NCI-H2227 (cell line): ENCODE data around the gene KLF5.
A peak's percentile ranks its signal among the peaks of the same experiment; 100 is the strongest.

ENCODE experiments used
- DNase-seq: peaks from one replicate; lab custom pipeline; 2025; ENCODE audit not compliant: unreplicated experiment; lab: John Stamatoyannopoulos, UW

The KLF5 gene

GRCh38 chr13:73059460-73060250 lies 850 bp downstream of the KLF5 start:
- DNase-seq = peak; percentile 38

GRCh38 chr13:73060251-73061160 lies 1.7 kb downstream of the KLF5 start:
- peak; percentile 2 for DNase-seq

- no peak for DNase-seq
Measured at GRCh38 chr13:73061473-73061872, 2.7 kb downstream of the KLF5 start.

- no peak for DNase-seq
Measured at GRCh38 chr13:73061876-73062275, 3.1 kb downstream of the KLF5 start.

- DNase-seq = no peak
Measured at GRCh38 chr13:73062468-73062867, 3.7 kb downstream of the KLF5 start.

GRCh38 chr13:73063166-73063565 lies 4.4 kb downstream of the KLF5 start:
- no peak for DNase-seq

GRCh38 chr13:73065036-73065435 lies 6.2 kb downstream of the KLF5 start:
- DNase-seq = no peak

- DNase-seq = no peak
Measured at GRCh38 chr13:73065665-73066340, 7.0 kb downstream of the KLF5 start.

- no peak for DNase-seq
Measured at GRCh38 chr13:73069206-73069805, 10.5 kb downstream of the KLF5 start.

GRCh38 chr13:73070451-73071098 lies 11.8 kb downstream of the KLF5 start:
- no peak for DNase-seq

GRCh38 chr13:73072239-73072900 lies 13.6 kb downstream of the KLF5 start:
- DNase-seq = no peak

- DNase-seq = no peak
Measured at GRCh38 chr13:73073050-73073449, 14.2 kb downstream of the KLF5 start.

GRCh38 chr13:73074014-73074413 lies 15.2 kb downstream of the KLF5 start:
- no peak for DNase-seq

GRCh38 chr13:73074926-73075325 lies 16.1 kb downstream of the KLF5 start:
- DNase-seq = no peak

GRCh38 chr13:73075546-73075945 lies 16.7 kb downstream of the KLF5 start:
- DNase-seq = no peak

GRCh38 chr13:73075954-73076353 lies 17.1 kb downstream of the KLF5 start:
- DNase-seq = no peak

- DNase-seq = no peak
Measured at GRCh38 chr13:73077865-73078264, 19.1 kb downstream of the KLF5 start.

- no peak for DNase-seq
Measured at GRCh38 chr13:73079359-73079758, 20.6 kb downstream of the KLF5 start.

GRCh38 chr13:73081256-73081915 lies 22.6 kb downstream of the KLF5 start:
- no peak for DNase-seq

- no peak for DNase-seq
Measured at GRCh38 chr13:73082471-73082870, 23.7 kb downstream of the KLF5 start.
